Ascending aorta (tissue), 2 donors: ENCODE results near the gene NTN3. TPM values are rescaled to one million over a fixed set of nuclear protein-coding genes. Genes with fewer than 3 reads are reported as not detected.
A peak's percentile ranks its signal among the peaks of the same experiment; 100 is the strongest.

Experiments
- DNase-seq, 2 donors: peaks; one replicate each; pipeline ENCODE4 v3.0.0-alpha.2; 2019; ENCODE audit warnings: low spot score in 2 of 2
- H3K27ac ChIP-seq, 2 donors: fragments of 200-600 bp; sonication (generic); one replicate each; pipeline ENCODE4 v1.5.1; 2016 to 2017; ENCODE audit warnings: mild to moderate bottlenecking in 1 of 2
- H3K27me3 ChIP-seq: fragments of 200-600 bp; sonication (generic); one replicate; pipeline ENCODE4 v1.5.1; 2017
- H3K36me3 ChIP-seq, 2 donors: fragments of 200-600 bp; sonication (generic); one replicate each; pipeline ENCODE4 v1.5.1; 2016
- H3K4me1 ChIP-seq, 2 donors: fragments of 200-600 bp; sonication (generic); one replicate each; pipeline ENCODE4 v1.5.1; 2016 to 2017; ENCODE audit warnings: mild to moderate bottlenecking in 1 of 2
- H3K4me3 ChIP-seq, 2 donors: fragments of 200-600 bp; sonication (generic); one replicate each; pipeline ENCODE4 v1.5.1; 2016 to 2017; ENCODE audit warnings: mild to moderate bottlenecking in 1 of 2
- H3K9me3 ChIP-seq, 2 donors: fragments of 200-600 bp; sonication (generic); one replicate each; pipeline ENCODE4 v1.5.1; 2016
- CTCF ChIP-seq, 3 experiments: fragments of 200-600 bp in 2 of 3; fragments of 450-650 bp in 1 of 3; sonication (generic) in 2 of 3; IDR thresholded peaks; one replicate each; pipeline ENCODE4 v1.5.1; 2016 to 2019; ENCODE audit warnings: antibody characterized with exemption in 3 of 3, mild to moderate bottlenecking in 1 of 3, moderate library complexity in 1 of 3
- intact Hi-C: fragments of 100-400 bp; cut with DNase I; formaldehyde crosslinking; loops from one replicate; pipeline ENCODE4 v1.15.1; 2023
- total RNA-seq: library from RNA; depleted of rRNA; stranded (reverse); fragments of >200 nt; gene quantifications from one replicate; pipeline ENCODE4 v1.1.0, GENCODE V29; 2016

Gene NTN3
- total RNA-seq, 1 donor from 2014 or later: not detected

GRCh38 chr16:2499454-2499853 is 28.4 kb downstream of the NTN3 start:
- no peak overlapping the region for H3K4me3 ChIP-seq
- DNase-seq: no peak
- TF ChIP-seq CTCF (IDR thresholded peaks at IDR 0.05): no peak
- H3K27ac ChIP-seq: no peak overlapping the region
- H3K36me3 ChIP-seq: no peaks in the 10 kb centered on the region
- no peaks in the 10 kb centered on the region for H3K27me3 ChIP-seq
- intact Hi-C loops: no loop called here
- H3K9me3 ChIP-seq: no peaks in the 10 kb centered on the region
- peaks cover 12 to 30% of the 10 kb centered on the region in 2 donors for H3K4me1 ChIP-seq

- Histone ChIP-seq H3K4me1 (peaks cover 12 to 30% of the 10 kb centered on the region in 2 donors), H3K9me3 (no peaks in the 10 kb centered on the region), H3K36me3 (no peaks in the 10 kb centered on the region), H3K4me3 (no peak overlapping the region), H3K27me3 (no peaks in the 10 kb centered on the region), H3K27ac (no peak overlapping the region)
- intact Hi-C loops: loop anchor here (5.0 kb wide), 1 partner anchor 73 kb away; the partner anchor contains the start of gene CCNF
- DNase-seq: no peak
- no peak for TF ChIP-seq CTCF (IDR thresholded peaks at IDR 0.05)
Measured at GRCh38 chr16:2499890-2500429, 28.9 kb downstream of the NTN3 start.

GRCh38 chr16:2500430-2500917 is 29.4 kb downstream of the NTN3 start:
- Histone ChIP-seq H3K27me3 (no peaks in the 10 kb centered on the region), H3K36me3 (no peaks in the 10 kb centered on the region), H3K9me3 (no peaks in the 10 kb centered on the region), H3K4me1 (peaks cover 12 to 30% of the 10 kb centered on the region in 2 donors), H3K27ac (no peak overlapping the region), H3K4me3 (no peak overlapping the region)
- DNase-seq: no peak
- intact Hi-C loops: loop anchor here (5.0 kb wide), 1 partner anchor 73 kb away; the partner anchor contains the start of gene CCNF
- no peak for TF ChIP-seq CTCF (IDR thresholded peaks at IDR 0.05)

- peak; percentile 94 to 99 (median 98) for TF ChIP-seq CTCF (IDR thresholded peaks at IDR 0.05)
- Histone ChIP-seq H3K9me3 (no peaks in the 10 kb centered on the region), H3K4me3 (peak overlapping the region in 1 of 2 donors; percentile 38), H3K4me1 (peaks cover 12 to 30% of the 10 kb centered on the region in 2 donors), H3K27ac (no peak overlapping the region), H3K36me3 (no peaks in the 10 kb centered on the region), H3K27me3 (no peaks in the 10 kb centered on the region)
- intact Hi-C loops: loop anchor here (1.0 to 5.0 kb wide), 3 partner anchors 26 to 161 kb away; partner anchors contain the start of genes ABCA3, CCNF and TBC1D24
- DNase-seq: peak in 1 of 2 donors; percentile 89
Measured at GRCh38 chr16:2500918-2501750, 30.0 kb downstream of the NTN3 start.

GRCh38 chr16:2501946-2502895 is 31.1 kb downstream of the NTN3 start:
- no peaks in the 10 kb centered on the region for H3K9me3 ChIP-seq
- H3K4me3 ChIP-seq: no peak overlapping the region
- no peaks in the 10 kb centered on the region for H3K36me3 ChIP-seq
- DNase-seq: no peak
- no peaks in the 10 kb centered on the region for H3K27me3 ChIP-seq
- no peak for TF ChIP-seq CTCF (IDR thresholded peaks at IDR 0.05)
- no peak overlapping the region for H3K27ac ChIP-seq
- intact Hi-C loops: loop anchor here (1.0 to 5.0 kb wide), 3 partner anchors 27 to 162 kb away; partner anchors contain the start of genes ABCA3, CCNF and TBC1D24
- peaks cover 12 to 27% of the 10 kb centered on the region in 2 donors for H3K4me1 ChIP-seq
